Naive thymus-derived CD8-positive, alpha-beta T cell (primary cell): ENCODE measurements around the gene EMILIN2. TPM values are rescaled to one million over a fixed set of nuclear protein-coding genes. Genes with fewer than 3 reads are reported as not detected.

Experiments used
- ATAC-seq, 2 donors: fragments of 150-1000 bp; cut with Tn5 transposase in 1 of 2; sonication (Bioruptor Pico), chemical (Tn5 transposase) in 1 of 2; 1 replicate in 1 of 2; 2 replicates in 1 of 2; pipeline ENCODE4 v1.10.0; 2021; ENCODE audit warnings: mild to moderate bottlenecking in 2 of 2, moderate library complexity in 2 of 2
- POLR2A ChIA-PET: fragments of 350-600 bp; sonication (Branson Sonifier 250); formaldehyde crosslinking; loops from one replicate; lab custom pipeline; 2021; ENCODE audit warnings: antibody characterized with exemption; lab: Charles Lee
- DNase-seq, 10 donors: peaks; one replicate each; pipeline versions ENCODE4 v3.0.0 to v3.0.0-alpha.2; 2020 to 2022
- H3K27ac Mint-ChIP-seq, 10 donors: one replicate each; pipeline ENCODE4 v1.8.0; 2020 to 2022; ENCODE audit warnings: mild to moderate bottlenecking in 10 of 10, mixed read lengths in 10 of 10, moderate library complexity in 4 of 10, inconsistent platforms in 1 of 10
- H3K27me3 Mint-ChIP-seq, 5 donors: one replicate each; pipeline ENCODE4 v1.8.0; 2021 to 2022; ENCODE audit warnings: mixed read lengths in 5 of 5
- H3K36me3 Mint-ChIP-seq, 3 donors: one replicate each; pipeline ENCODE4 v1.8.0; 2020 to 2022; ENCODE audit warnings: mixed read lengths in 3 of 3, mild to moderate bottlenecking in 2 of 3, inconsistent platforms in 1 of 3
- H3K4me1 Mint-ChIP-seq, 4 donors: one replicate each; pipeline ENCODE4 v1.8.0; 2021 to 2022; ENCODE audit warnings: mixed read lengths in 4 of 4
- H3K4me3 Mint-ChIP-seq, 10 donors: one replicate each; pipeline ENCODE4 v1.8.0; 2020 to 2022; ENCODE audit warnings: mild to moderate bottlenecking in 10 of 10, mixed read lengths in 10 of 10, moderate library complexity in 6 of 10, inconsistent platforms in 1 of 10
- H3K9me3 Mint-ChIP-seq, 9 donors: one replicate each; pipeline ENCODE4 v1.8.0; 2020 to 2022; ENCODE audit warnings: mixed read lengths in 9 of 9, mild to moderate bottlenecking in 3 of 9, inconsistent platforms in 1 of 9, moderate library complexity in 1 of 9
- polyA plus RNA-seq, 3 donors: library from polyadenylated mRNA; unstranded; fragments of 300-500 nt; fragmentation: Illumina TruSeq; gene quantifications; one replicate each; pipeline ENCODE4 v1.2.3, GENCODE V29; 2021
- total RNA-seq, 8 experiments: library from RNA in 2 of 8; stranded (reverse) in 2 of 8; gene quantifications; one replicate each; pipeline ENCODE4 v1.2.3 and lab custom pipeline; 2021 to 2026

EMILIN2 gene
- total and polyA plus RNA-seq, 5 experiments from 2014 or later, result 1.1 to 5.1 (median 2.5) TPM

DNA sequence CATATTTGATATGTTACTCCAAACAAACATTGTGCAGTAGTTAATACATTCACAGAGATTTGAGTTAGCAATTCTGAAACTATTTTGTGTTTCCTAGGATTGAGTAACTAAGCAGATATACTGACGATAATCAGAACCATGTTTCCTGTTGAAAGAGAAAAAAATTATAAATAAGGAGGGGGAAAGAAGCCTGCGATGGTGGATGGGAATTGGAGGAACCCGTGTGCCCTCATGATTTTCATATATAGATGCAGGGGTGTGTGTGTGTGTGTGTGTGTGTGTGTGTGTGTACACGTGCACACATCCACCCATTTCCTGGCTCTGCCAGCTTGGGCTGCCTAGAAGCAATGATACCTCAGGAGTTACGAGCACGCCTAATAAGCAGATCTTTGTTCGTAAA is 109.2 kb downstream of the EMILIN2 start:
- H3K4me3 Mint-ChIP-seq, result peak overlapping the region; percentile 55 to 87 (median 76)
- no peaks in the 10 kb centered on the region for H3K9me3 Mint-ChIP-seq
- peaks cover 27 to 71% (median 68%) of the 10 kb centered on the region in 4 donors for H3K4me1 Mint-ChIP-seq
- DNase-seq, result no peak
- peaks cover 4 to 46% (median 24%) of the 10 kb centered on the region in 3 donors for H3K36me3 Mint-ChIP-seq
- ATAC-seq, result peak in 1 of 2 donors; percentile 18
- POLR2A ChIA-PET, result interaction anchor here (0.6 to 8.7 kb wide), 8 partner anchors 9 to 299 kb away, joined by 3 to 160 read pairs (median 5); partner anchors contain the start of gene MYL12A
- no peaks in the 10 kb centered on the region for H3K27me3 Mint-ChIP-seq
- peak overlapping the region; percentile 89 to 97 (median 94) for H3K27ac Mint-ChIP-seq

DNA sequence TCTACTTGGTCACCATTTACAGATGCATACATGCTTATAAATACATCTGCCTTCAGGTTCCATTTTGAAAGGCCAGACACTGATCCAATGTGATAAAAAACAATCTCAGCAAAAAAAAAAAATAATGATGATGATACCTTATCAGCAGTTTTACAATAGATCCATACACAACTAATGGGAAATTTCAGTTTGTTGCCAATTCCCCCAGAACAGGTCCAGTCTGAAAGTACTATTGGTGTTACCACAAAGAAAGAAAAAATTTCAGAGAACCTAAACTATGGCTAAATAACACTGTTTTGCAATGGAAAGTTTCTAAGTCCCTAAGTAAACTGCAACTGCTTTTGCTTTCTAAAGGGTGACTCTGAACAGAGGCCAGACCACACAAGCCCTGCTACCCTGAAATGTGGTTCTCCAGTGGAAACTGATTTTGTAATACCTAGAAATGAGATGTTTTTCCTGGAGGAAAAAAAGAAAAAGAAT is 112.1 kb downstream of the EMILIN2 start:
- H3K27me3 Mint-ChIP-seq, result no peaks in the 10 kb centered on the region
- POLR2A ChIA-PET, result interaction anchor here (0.6 to 8.7 kb wide), 9 partner anchors 11 to 38 kb away, joined by 3 to 160 read pairs (median 6); no protein-coding TSS in a partner anchor
- H3K36me3 Mint-ChIP-seq, result peaks cover 4 to 21% (median 12%) of the 10 kb centered on the region in 3 donors
- peak overlapping the region in 9 of 10 donors; percentile 43 to 89 (median 65) for H3K4me3 Mint-ChIP-seq
- ATAC-seq, result peak in 1 of 2 donors; percentile 36
- H3K4me1 Mint-ChIP-seq, result peaks cover 38 to 92% (median 87%) of the 10 kb centered on the region in 4 donors
- H3K27ac Mint-ChIP-seq, result peak overlapping the region; percentile 92 to 99 (median 98)
- peak in 1 of 10 donors; percentile 13 for DNase-seq
- no peaks in the 10 kb centered on the region for H3K9me3 Mint-ChIP-seq

DNA sequence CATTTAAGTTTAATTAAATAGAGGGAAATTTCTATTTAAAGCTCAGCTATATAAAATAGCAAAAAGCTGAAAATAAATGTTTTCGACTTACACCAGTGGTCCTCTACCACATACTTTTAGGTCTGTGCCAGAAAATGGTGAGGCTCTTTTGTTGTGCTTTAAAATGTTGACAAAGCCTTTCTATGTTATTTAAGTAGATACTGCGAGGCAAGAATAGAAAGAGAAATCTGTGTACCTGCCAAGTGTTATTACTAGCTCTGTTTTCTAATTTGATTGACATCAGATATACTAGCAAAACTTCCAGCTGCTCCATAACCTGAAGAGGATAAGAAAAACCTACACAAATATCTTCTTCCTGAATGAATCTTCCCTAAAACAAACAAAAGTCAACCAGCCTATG is 112.5 kb downstream of the EMILIN2 start:
- POLR2A ChIA-PET, result interaction anchor here (0.6 to 8.7 kb wide), 8 partner anchors 13 to 111 kb away, joined by 3 to 160 read pairs (median 8); no protein-coding TSS in a partner anchor
- DNase-seq (no peak), ATAC-seq (no peak)
- Mint-ChIP-seq H3K27me3 (no peaks in the 10 kb centered on the region), H3K9me3 (no peaks in the 10 kb centered on the region), H3K27ac (peak overlapping the region; percentile 92 to 99 (median 98)), H3K36me3 (peaks cover 4 to 16% (median 9%) of the 10 kb centered on the region in 3 donors), H3K4me1 (peaks cover 39 to 92% (median 88%) of the 10 kb centered on the region in 4 donors), H3K4me3 (peak overlapping the region; percentile 56 to 91 (median 88))

DNA sequence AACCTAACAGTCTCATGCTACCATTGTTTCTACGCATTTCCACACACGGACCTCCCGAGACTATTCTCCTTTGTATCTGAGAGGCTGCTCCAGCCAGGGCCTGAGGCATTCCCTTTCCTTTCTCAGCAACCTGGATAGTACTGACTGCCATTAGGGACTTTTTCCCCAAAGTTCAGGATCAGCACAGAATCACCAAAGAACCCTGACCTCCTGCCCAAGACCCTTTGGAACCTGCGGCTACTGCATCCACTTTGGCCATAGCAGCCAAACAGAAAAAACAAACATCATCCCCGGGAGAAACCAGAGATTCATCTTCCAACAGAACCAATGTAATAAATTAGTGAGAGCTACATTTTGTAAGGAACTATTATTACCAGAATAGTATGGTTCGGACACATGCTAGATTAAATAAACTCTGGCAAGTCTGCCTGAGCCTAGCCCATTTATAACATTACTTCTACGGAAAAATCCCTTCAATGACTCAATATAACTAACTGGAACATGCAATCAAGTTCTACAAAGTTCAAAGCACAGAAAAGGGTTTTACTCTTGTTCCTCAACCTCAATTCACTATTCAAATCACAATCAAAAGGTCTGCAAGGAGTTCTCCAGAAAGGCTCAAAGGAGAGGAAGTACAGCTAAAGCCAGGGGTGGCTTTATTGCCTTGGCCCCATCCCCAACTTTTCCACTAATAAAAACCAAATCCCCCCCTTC is 114.3 kb downstream of the EMILIN2 start:
- no peaks in the 10 kb centered on the region for H3K9me3 Mint-ChIP-seq
- DNase-seq, result no peak
- no peak for ATAC-seq
- H3K36me3 Mint-ChIP-seq, result peaks cover 0 to 4% (median 3%) of the 10 kb centered on the region in 3 donors
- POLR2A ChIA-PET, result interaction anchor here (0.6 to 8.7 kb wide), 11 partner anchors 11 to 487 kb away, joined by 3 to 160 read pairs (median 4); partner anchors contain the start of genes MYL12A and SMCHD1
- H3K27ac Mint-ChIP-seq, result peak overlapping the region; percentile 92 to 99 (median 98)
- no peaks in the 10 kb centered on the region for H3K27me3 Mint-ChIP-seq
- H3K4me1 Mint-ChIP-seq, result peaks cover 39 to 96% (median 84%) of the 10 kb centered on the region in 4 donors
- peak overlapping the region; percentile 56 to 91 (median 88) for H3K4me3 Mint-ChIP-seq

DNA sequence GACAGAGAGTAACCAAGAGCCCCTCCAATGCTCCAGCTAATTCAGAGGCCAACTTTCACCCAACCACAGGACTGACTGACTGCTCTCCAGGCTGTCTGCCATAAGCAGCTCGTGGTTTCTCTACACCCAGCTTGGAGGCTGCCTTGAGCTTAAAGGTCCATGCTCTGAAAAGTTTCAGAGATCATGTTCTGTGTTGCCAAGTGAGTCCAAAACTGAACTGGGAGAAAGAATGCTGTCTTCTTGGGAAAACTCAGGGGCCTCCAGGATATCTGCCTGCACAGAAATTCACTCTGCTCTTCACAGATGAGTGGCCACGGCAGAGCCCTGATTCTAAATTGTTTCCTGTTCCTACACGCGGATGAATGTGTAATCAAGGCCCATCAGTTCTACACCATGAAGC is 115.0 kb downstream of the EMILIN2 start:
- Mint-ChIP-seq H3K27ac (peak overlapping the region; percentile 92 to 99 (median 98)), H3K4me3 (peak overlapping the region; percentile 49 to 91 (median 88)), H3K4me1 (peaks cover 39 to 96% (median 84%) of the 10 kb centered on the region in 4 donors), H3K27me3 (no peaks in the 10 kb centered on the region), H3K9me3 (no peaks in the 10 kb centered on the region), H3K36me3 (peaks cover 0 to 4% (median 3%) of the 10 kb centered on the region in 3 donors)
- peak in 1 of 2 donors; percentile 20 for ATAC-seq
- no peak for DNase-seq
- POLR2A ChIA-PET, result interaction anchor here (0.8 to 8.7 kb wide), 10 partner anchors 10 to 486 kb away, joined by 3 to 160 read pairs (median 7); partner anchors contain the start of genes MYL12A and SMCHD1

DNA sequence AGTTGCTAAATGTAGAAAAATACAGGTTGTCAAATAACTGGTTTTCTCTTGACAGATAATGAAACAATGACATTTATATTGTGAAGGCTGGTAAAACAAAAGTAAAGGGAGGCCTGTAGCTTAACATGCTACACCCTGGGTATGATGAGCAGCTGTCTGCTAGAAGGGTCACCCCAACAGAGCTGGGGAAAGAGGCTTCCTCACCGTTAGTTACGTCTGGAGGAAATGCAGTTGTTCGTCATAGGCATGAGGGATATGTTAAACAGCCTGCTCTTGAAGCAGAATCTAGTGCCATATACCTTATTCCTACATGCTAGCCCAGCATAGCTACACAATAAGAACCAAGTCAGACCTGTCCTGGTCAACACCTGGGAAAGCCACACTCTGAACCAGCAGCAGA is 116.2 kb downstream of the EMILIN2 start:
- Mint-ChIP-seq H3K9me3 (no peaks in the 10 kb centered on the region), H3K4me3 (peak overlapping the region; percentile 50 to 89 (median 79)), H3K27me3 (no peaks in the 10 kb centered on the region), H3K4me1 (peaks cover 40 to 97% (median 85%) of the 10 kb centered on the region in 4 donors), H3K36me3 (peaks cover 0 to 4% (median 3%) of the 10 kb centered on the region in 3 donors), H3K27ac (peak overlapping the region; percentile 92 to 99 (median 98))
- DNase-seq (peak in 7 of 10 donors; percentile 54 to 86 (median 82)), ATAC-seq (peak; percentile 50 to 88)
- POLR2A ChIA-PET, result interaction anchor here (1.2 to 8.7 kb wide), 7 partner anchors 9 to 486 kb away, joined by 3 to 160 read pairs (median 5); partner anchors contain the start of gene MYL12B

DNA sequence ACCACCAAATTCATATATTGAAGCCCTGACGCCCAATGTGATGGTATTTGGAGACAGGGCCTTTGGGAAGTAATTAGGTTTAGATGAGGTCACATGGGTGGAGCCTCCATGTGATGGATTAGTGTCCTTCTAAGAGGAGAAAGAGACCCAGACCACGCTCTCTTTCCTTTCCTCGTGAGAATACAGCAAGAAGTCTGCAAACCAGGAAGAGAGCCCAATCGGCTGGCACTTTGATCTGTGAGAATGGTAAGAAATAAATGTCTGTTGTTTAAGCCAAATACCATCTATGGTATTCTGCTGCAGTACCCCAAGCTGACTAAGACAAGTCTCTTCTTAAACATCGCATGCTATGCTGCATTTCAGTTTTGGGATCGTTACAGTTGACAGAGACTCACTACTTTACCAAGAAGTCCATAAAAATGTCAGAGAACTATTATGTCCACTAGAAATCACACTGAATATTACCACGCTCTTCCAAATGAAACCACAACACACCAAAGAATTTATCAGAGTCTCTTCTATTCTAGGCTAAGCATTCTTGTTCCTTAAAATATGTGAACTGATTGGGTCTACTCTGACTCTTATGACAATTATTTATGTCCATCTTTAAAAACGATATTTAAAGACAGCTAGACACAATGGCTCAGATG is 117.7 kb downstream of the EMILIN2 start:
- Mint-ChIP-seq H3K36me3 (peaks cover 0 to 3% (median 2%) of the 10 kb centered on the region in 3 donors), H3K27ac (peak overlapping the region; percentile 92 to 99 (median 98)), H3K4me3 (peak overlapping the region; percentile 54 to 86 (median 74)), H3K4me1 (peaks cover 52 to 97% (median 87%) of the 10 kb centered on the region in 4 donors), H3K27me3 (no peaks in the 10 kb centered on the region), H3K9me3 (no peaks in the 10 kb centered on the region)
- DNase-seq (peak in 1 of 10 donors; percentile 19), ATAC-seq (peak in 1 of 2 donors; percentile 17)
- POLR2A ChIA-PET, result interaction anchor here (0.6 to 8.7 kb wide), 8 partner anchors 8 to 487 kb away, joined by 3 to 160 read pairs (median 4); no protein-coding TSS in a partner anchor

Other genes starting within 250 kb of the EMILIN2 start
- gene SMCHD1, start 191.3 kb upstream of the EMILIN2 start, total RNA-seq, result 100 to 1,000 TPM; 208 to 215 TPM
- 10 to 100 TPM; 27.7 to 33.7 (median 29.4) TPM for gene SMCHD1, start 191.3 kb upstream of the EMILIN2 start, polyA plus RNA-seq
- gene LPIN2, start 166.1 kb downstream of the EMILIN2 start, total RNA-seq, result 10 to 100 TPM; 57.4 to 59.6 TPM
- gene LPIN2, start 166.1 kb downstream of the EMILIN2 start, polyA plus RNA-seq, result 10 to 100 TPM; 38.6 to 54.9 (median 50.8) TPM